ENCODE measurements around the gene ATP6V1G2.

Gene ATP6V1G2

GRCh38 chr6:31575952-31576685 is 29.7 kb upstream of the ATP6V1G2 start:
- no peak for DNase-seq

- DNase-seq: peak; percentile 82 to 96 (median 90)
Observed at GRCh38 chr6:31575335-31575901, 29.0 kb upstream of the ATP6V1G2 start, which contains the start of gene TNF. Gene TNF, plus strand, starts transcription at chr6:31575565. Its CDS starts 177 bp downstream, at chr6:31575742.

GRCh38 chr6:31574106-31575061 is 28.0 kb upstream of the ATP6V1G2 start:
- no peak for DNase-seq

- no peak for DNase-seq
Observed at GRCh38 chr6:31573239-31574105, 27.1 kb upstream of the ATP6V1G2 start.

- no peak for DNase-seq
Observed at GRCh38 chr6:31572041-31572911, 25.9 kb upstream of the ATP6V1G2 start, which contains the start of gene LTA. Gene LTA, plus strand, starts transcription at chr6:31572289. Its CDS starts 454 bp downstream, at chr6:31572743.

GRCh38 chr6:31569861-31570536 is 23.6 kb upstream of the ATP6V1G2 start:
- no peak for DNase-seq

- peak; percentile 73 to 90 (median 84) for DNase-seq
Observed at GRCh38 chr6:31568537-31568961, 22.1 kb upstream of the ATP6V1G2 start.

- DNase-seq: peak; percentile 47 to 74 (median 62)
Observed at GRCh38 chr6:31567531-31568370, 21.3 kb upstream of the ATP6V1G2 start.

- no peak for DNase-seq
Observed at GRCh38 chr6:31560697-31561058, 14.3 kb upstream of the ATP6V1G2 start.

- DNase-seq: peak; percentile 63 to 90 (median 84)
Observed at GRCh38 chr6:31559958-31560696, 13.7 kb upstream of the ATP6V1G2 start.

GRCh38 chr6:31559606-31559957 is 13.2 kb upstream of the ATP6V1G2 start:
- no peak for DNase-seq

- DNase-seq: peak; percentile 93 to 96 (median 95)
Observed at GRCh38 chr6:31558631-31559500, 12.5 kb upstream of the ATP6V1G2 start.

GRCh38 chr6:31558318-31558625 is 11.9 kb upstream of the ATP6V1G2 start:
- no peak for DNase-seq

- DNase-seq: peak in 3 of 4 experiments; percentile 13 to 53 (median 43)
Observed at GRCh38 chr6:31557443-31558317, 11.3 kb upstream of the ATP6V1G2 start.

GRCh38 chr6:31556307-31556706 is 9.9 kb upstream of the ATP6V1G2 start:
- DNase-seq: no peak

GRCh38 chr6:31551371-31551770 is 5.0 kb upstream of the ATP6V1G2 start:
- DNase-seq: peak; percentile 87 to 92 (median 90)

- DNase-seq: no peak
Observed at GRCh38 chr6:31548544-31548873, 2.1 kb upstream of the ATP6V1G2 start.

Data from suppressor macrophage (primary cell).